ENCODE measurements around the gene MOGAT1. TPM values are rescaled to one million over a fixed set of nuclear protein-coding genes. Genes with fewer than 3 reads are reported as not detected.

The MOGAT1 gene
- total and polyA plus RNA-seq, 2 of the 8 experiments (the other 6 are each of a cell fraction or from before 2014, with no cell fraction given): 0.11 to 0.67 TPM

GRCh38 chr2:222621893-222622292 is 49.6 kb upstream of the MOGAT1 start:
- no peak for FAIRE-seq
- H3K18ac ChIP-seq (ENCODE audit: extremely low read depth, low read length): no peak overlapping the region

More at GRCh38 chr2:222621893-222622292, 49.6 kb upstream of the MOGAT1 start:
- Histone ChIP-seq H3K79me1 (ENCODE audit: low read depth, low read length) (no peaks in the 10 kb centered on the region), H3K14ac (ENCODE audit: insufficient read length) (no peak overlapping the region), H2BK12ac (ENCODE audit: low read depth, low read length) (no peak overlapping the region), H4K5ac (ENCODE audit: insufficient read length, low read depth, low read length) (no peak overlapping the region), H4K20me1 (replicated peaks in 1 of 2; ENCODE audit: control insufficient read depth in 1 of 2, insufficient read depth in 2 of 2, low read length in 2 of 2) (peaks cover 0 to 3% of the 10 kb centered on the region in 2 experiments), H3K56ac (replicated peaks; ENCODE audit: insufficient read length, low read depth, low read length) (no peak overlapping the region), H2BK5ac (ENCODE audit: low read depth, low read length) (no peak overlapping the region), H3K23me2 (ENCODE audit: low read depth, low read length) (no peaks in the 10 kb centered on the region), H3K9ac (replicated peaks in 1 of 4; ENCODE audit: extremely low read depth in 1 of 4, low read depth in 3 of 4, low read length in 3 of 4) (no peak overlapping the region), H3K27ac (ENCODE audit: low read depth, low read length) (no peak overlapping the region), H3K36me3 (ENCODE audit: control insufficient read depth in 2 of 4, insufficient read depth in 4 of 4, low read length in 3 of 4) (peaks cover 0 to 58% (median 25%) of the 10 kb centered on the region in 4 experiments; a peak in 6 of 8 replicates), H3K23ac (ENCODE audit: insufficient read length) (no peak overlapping the region), H3K4me3 (ENCODE audit: extremely low read depth in 1 of 4, insufficient read depth in 2 of 4, low read depth in 3 of 4, low read length in 4 of 4) (no peak overlapping the region), H2BK20ac (ENCODE audit: low read length) (no peak overlapping the region), H2AFZ (ENCODE audit: low read length) (no peak overlapping the region), H3K4me2 (ENCODE audit: insufficient read depth in 1 of 2, low read depth in 2 of 2, low read length in 2 of 2) (no peak overlapping the region), H4K91ac (replicated peaks; ENCODE audit: insufficient read length, low read length) (no peak overlapping the region), H2BK15ac (ENCODE audit: low read length) (no peak overlapping the region), H3K4me1 (replicated peaks in 1 of 4; ENCODE audit: control insufficient read depth in 3 of 4, insufficient read depth in 4 of 4, low read length in 3 of 4) (no peaks in the 10 kb centered on the region), H2BK120ac (replicated peaks; ENCODE audit: low read depth, low read length) (no peak overlapping the region), H3K9me3 (ENCODE audit: insufficient read depth in 2 of 2, low read depth in 1 of 2, low read length in 1 of 2) (no peaks in the 10 kb centered on the region), H2AK5ac (ENCODE audit: low read depth, low read length) (no peak overlapping the region), H3K27me3 (replicated peaks in 1 of 4; ENCODE audit: control insufficient read depth in 3 of 4, extremely low read depth in 1 of 4, insufficient read depth in 3 of 4, low read length in 3 of 4) (no peaks in the 10 kb centered on the region), H3K4ac (replicated peaks; ENCODE audit: insufficient read length, low read depth, low read length) (no peak overlapping the region), H4K8ac (ENCODE audit: extremely low read depth, insufficient read depth, low read length) (no peak overlapping the region), H3K79me2 (ENCODE audit: control insufficient read depth in 1 of 2, insufficient read depth in 2 of 2, low read length in 2 of 2) (no peaks in the 10 kb centered on the region)
- CTCF ChIA-PET (ENCODE audit: partially characterized antibody): no interaction called here
- no peak for DNase-seq (ENCODE audit: low read depth in 1 of 2, low spot score in 2 of 2)
- POLR2A ChIA-PET (ENCODE audit: partially characterized antibody): no interaction called here
- 96% methylated on average over 4 of the region's 4 CpGs; no CpG with 5 or more reads in 1 of the 2 experiments for WGBS, 2 experiments (ENCODE audit: extremely low coverage in 1 of 2, insufficient coverage in 1 of 2, insufficient read length in 1 of 2, insufficient replicate concordance in 2 of 2, low coverage in 1 of 2, low lambda C conversion rate in 2 of 2, missing lambda C conversion rate in 1 of 2)
- TF ChIP-seq SAP30 (IDR thresholded peaks at IDR 0.05; ENCODE audit: insufficient read depth, insufficient replicate concordance, low read length) (no peak), KDM4A (IDR thresholded peaks at IDR 0.05; ENCODE audit: low read depth, low read length, severe bottlenecking) (no peak), BRCA1 (IDR thresholded peaks at IDR 0.05; ENCODE audit: low read depth, low read length) (no peak), SUZ12 (IDR thresholded peaks at IDR 0.05; ENCODE audit: low read length) (no peak), NRF1 (IDR thresholded peaks at IDR 0.05; ENCODE audit: low read depth, low read length) (no peak), MAFK (IDR thresholded peaks at IDR 0.05; ENCODE audit: low read depth, low read length) (no peak), CHD2 (IDR thresholded peaks at IDR 0.05; ENCODE audit: low read length) (no peak), JUND (IDR thresholded peaks at IDR 0.05; ENCODE audit: low read length) (no peak), TCF12 (IDR thresholded peaks at IDR 0.05; ENCODE audit: low read depth, low read length) (no peak), NANOG (IDR thresholded peaks at IDR 0.05; ENCODE audit: insufficient read depth, low read depth, low read length, poor library complexity, severe bottlenecking) (no peak), FOSL1 (IDR thresholded peaks at IDR 0.05; ENCODE audit: insufficient read depth, low read depth, low read length) (no peak), EGR1 (IDR thresholded peaks at IDR 0.05; ENCODE audit: borderline replicate concordance, low read depth, low read length) (no peak)
